Brain pericyte (primary cell): ENCODE results near the gene CSRP2.

Experiments used
- DNase-seq: peaks from one replicate; pipeline ENCODE4 v3.0.0-alpha.2; 2012; ENCODE audit warnings: low read depth, low spot score

CSRP2 gene

DNA sequence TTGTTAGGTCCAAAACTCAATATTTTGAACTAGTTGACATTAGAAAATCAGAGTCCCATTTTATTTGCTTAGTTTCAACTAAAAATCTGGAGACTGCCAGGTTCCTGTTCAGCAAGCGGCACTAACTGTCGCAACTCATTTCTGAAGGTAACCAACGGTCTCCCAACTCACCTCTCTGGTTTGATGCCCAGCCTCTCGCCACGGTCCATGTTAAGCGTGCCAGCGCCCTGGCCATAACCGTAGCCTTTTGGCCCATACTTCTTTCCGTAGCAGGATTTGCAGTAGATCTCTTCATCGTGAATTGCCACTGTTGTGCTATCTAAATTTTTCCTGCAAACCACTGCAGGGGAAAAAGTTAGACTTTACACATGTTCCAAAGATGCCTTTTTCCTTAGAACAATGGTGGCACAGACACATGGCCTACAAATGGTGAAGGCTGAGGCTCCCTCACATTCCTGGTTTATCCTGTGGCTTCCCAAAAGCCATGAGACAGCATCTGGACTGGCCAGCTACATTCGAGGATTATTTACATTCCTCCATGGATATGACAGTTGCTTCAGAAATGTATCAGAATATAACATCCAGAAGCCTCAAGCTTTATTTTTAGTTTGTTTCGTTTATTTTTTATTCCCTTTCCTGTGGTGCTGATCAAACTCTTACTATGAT lies 15.7 kb downstream of the CSRP2 start:
- DNase-seq, result no peak

DNA sequence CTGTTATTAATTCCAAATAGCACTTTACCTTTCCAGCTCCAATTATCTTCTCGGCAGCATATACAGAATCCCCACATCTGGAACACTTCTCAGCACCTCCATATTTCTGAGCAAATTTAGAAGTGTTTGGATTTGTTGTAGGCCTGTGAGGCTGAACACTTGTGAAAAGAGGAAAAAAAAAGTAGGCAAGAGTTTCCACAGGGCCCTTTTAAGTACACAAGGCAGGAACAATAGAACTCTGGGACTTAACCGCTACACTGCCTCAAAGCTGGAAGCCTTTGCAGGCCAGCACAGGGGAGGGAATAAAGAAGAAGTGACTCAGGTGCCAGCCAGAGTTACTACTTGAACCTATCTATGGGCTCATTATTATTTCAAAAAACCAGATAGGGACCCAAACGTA lies 18.6 kb downstream of the CSRP2 start:
- no peak for DNase-seq

DNA sequence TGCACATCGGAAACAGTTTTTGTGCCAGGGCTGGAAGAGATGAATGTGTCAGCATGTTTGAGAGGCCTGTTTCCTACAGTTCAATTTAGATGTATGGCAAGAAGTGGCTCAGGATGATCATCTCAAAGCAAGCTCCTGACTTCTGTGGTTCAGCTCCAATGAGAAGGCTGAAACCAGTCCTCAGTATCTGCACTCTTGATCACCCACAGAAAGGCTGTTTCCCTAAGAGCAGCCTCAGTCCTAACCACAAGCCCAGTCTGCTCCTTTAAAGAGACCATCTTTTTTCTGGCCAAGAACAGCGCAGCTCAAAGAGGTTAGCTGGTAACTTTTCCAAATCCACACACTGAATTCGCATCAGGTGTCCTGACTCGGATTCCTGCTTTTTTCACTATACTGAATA lies 19.2 kb downstream of the CSRP2 start:
- DNase-seq, result no peak

DNA sequence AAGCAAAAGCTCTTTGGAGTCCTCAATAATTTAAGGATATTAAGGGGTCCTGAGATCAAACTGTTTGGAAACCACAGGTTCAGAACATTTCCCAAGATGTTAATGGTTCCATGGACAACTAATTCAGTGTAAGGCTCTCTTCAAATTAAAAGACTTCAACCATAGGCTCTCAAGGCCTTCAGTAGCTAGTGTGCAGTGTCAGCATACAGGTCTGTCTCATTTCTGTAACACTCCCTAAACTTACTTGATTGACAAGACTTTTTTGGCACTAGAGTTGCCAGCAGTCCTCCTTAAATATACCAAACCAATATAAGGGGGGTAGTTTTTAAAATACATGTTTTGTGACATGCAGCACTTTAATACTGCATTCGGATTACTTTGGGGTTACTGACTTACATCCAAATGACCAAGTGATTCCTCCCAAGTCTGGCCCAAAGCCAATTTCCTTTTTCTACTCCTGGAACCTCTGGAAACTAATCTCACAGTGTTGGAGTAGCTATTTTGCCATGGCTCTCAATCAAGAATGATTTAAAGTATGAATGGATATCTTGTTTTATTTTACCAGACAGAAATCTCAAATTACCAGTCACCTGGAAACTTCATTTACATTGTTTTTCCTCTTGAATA lies 22.7 kb downstream of the CSRP2 start:
- no peak for DNase-seq

DNA sequence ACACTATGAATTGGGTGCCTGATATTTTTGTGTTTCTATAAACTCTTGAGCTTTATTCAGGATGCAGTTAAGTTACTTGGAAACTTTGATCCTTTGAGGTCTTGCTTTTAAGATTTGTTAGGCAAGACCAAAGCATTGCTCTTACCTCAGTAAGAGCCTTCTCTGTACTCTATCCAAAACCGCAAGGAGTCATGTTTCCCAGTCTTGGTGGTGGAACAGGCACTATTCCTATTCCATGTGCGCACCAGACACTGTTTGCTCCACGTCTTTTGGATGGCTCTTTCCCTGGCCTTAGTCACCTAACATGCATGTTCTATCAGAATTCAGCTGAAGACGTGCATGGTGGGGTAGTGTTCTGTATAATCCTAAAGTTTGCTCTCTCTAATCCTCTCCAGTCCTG lies 23.5 kb downstream of the CSRP2 start:
- DNase-seq, result no peak

DNA sequence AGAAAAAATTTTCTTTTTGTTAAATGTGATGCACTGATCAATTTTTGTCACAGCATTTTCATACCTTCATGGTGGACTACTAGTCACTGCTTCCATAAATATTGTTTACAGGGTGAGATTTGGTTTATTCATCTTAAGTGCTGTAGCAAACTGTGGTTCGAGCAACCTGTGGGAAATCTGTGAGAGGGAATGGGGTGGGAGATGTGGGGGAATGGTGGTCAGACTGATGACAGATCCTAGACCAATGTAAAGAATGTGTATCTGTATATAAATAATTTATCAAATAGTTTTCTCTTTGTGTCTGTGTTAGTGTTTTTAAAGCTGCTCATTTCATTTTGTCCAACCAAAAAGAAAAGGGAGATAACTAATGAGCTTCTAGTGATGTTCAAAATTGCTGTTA lies 26.7 kb downstream of the CSRP2 start:
- DNase-seq, result no peak

DNA sequence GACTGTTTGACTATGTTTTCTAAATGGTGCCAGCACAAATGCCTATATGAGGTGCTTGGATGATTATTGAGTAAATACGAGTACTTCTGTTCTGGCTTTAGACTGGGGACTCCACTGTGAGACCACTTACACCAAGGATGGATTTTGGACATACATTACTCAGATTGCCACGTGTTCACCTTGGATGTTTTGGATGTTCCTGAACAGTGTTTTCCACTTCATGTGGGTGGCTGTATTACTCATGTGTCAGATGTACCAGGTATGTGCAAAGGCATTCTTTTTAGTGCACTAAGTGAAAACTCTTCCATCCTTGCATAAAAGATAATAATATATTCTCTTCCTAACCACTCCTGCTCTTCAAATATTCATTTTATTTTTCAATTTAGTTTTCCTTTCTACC lies 30.7 kb downstream of the CSRP2 start:
- no peak for DNase-seq

DNA sequence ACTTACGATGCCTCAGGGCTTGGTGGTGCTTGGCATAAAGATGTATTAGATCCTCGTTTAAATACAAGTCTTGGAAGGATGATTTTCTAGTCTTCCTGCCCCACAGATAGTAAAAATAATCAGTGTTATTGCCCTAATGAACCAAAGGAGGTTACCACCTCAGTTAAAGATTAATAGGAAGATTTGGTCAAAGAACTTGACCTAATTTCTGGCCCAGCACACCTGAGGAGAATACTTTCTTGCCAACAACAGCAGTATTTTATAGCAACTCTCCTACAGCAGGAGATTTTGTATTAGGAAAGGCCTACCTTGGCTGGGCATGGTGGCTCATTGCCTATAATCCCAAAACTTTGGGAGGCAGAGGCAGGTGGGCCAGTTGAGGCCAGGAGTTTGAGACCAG lies 31.6 kb downstream of the CSRP2 start:
- no peak for DNase-seq

DNA sequence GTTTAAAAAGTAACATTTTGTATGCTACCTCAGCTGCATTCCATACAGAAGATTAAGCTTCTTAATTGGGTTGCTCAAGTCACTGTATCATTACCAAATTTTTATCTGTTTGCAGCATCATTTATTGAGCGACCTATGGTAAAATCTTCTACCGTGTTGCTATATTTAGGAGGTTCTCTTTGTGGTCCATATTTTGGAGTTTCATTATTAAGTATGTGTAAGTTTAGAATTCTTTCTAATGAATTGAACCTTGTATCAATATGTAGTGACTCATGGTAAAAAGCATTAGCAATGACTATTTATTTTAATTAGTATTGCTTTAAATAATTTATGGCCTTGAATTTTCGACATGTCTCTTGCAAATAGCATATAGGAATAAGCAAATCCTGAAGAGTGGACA lies 42.2 kb downstream of the CSRP2 start:
- DNase-seq, result no peak

DNA sequence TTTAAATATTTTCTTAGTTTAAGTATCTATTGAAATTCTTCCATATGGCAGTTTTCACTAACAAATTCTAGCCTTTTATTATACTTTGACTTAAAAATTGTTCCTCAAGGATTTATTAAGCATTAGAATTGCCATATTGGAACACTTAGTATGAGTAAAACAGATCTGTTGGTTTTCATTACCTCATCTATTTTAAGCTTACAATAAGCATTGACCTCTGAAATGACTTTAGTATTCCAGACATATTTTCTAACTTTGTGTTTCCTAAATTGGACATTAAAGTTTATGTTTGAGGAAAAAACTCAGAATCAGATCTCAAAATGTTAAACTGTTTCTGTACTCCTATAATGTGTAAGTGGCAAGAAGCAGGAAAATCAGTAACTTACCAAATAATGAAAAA lies 48.4 kb downstream of the CSRP2 start:
- no peak for DNase-seq

DNA sequence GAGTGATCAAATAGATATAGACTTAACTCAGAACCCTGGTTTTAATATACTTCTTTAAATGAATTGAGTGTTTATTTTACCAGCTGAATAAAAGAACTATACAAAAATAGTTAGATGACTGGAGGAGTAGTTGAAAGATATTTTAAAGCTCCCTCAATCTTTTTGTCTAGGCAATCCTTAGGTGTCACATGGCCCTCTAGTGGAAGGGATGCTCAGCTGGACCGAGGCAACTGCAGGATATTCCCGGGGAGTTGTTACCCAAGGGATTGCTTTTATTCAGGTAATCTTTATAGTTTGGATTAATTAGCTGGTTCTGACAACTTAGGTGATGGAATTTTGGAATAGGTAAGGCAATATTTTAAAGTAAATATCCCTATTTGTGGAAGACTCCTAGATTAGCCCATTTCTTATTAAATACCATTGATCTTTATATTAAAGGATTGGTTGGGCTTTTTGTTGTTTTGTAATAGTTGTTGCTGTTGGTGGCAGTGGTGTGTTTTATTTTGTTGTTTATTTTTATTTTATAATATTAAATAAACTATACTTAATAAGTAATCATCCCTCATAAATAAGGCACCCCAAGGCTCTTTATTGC lies 57.8 kb downstream of the CSRP2 start:
- DNase-seq, result no peak

DNA sequence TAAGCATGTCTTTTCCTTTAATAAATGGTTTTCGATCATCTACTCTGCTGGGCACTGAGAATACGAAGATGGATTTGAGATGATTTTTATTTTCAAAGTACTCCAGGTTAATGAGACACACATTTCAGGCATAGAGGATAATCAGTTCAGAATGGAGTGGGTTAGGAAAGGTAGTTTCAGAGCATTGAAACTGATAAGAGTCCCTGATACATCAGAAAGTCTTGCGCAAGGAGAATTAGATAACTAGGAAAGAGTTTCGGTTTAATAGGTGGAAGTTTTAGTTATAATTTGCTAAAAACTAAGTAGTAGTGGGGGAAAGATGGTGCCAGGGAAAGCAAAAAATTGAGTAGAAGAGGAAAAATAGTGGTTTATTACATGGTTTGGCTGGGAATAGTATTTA lies 64.8 kb downstream of the CSRP2 start:
- DNase-seq, result no peak

DNA sequence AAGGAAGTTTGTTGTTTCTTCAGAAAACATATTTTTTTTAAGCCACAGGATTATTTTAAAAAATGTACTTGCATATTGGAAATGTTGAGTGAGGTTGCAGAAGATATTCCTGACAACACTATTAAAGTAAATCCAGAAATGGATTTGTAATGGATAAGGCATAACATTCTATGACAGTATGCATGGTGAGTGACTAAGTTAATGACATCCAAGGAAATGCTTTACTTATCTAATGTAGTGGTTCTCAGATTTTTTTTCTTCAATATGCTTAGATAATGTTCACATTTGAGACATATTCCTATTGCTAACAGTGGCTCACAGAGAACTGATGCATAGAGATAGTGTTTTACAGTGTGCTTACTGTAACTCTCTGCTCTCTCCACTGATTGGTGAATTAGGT lies 65.6 kb downstream of the CSRP2 start:
- DNase-seq, result no peak

DNA sequence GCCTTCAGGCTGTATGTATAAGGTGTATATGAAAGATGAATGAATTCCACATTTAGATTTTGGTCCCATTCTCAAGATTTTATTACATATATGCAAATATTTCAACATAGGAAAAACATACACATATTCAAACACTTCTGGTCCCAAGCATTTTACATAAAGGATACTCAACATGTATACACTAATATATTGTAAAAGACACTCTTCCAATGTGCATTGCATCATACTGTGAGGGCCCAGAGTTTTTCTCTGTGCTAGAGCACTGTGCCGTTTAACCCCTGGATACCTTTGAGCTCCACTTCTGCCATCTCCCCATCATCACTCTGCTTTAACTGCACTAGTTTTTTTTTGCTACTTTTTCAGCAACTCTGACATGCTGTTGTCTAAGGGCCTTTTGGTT lies 66.8 kb downstream of the CSRP2 start:
- DNase-seq, result no peak

DNA sequence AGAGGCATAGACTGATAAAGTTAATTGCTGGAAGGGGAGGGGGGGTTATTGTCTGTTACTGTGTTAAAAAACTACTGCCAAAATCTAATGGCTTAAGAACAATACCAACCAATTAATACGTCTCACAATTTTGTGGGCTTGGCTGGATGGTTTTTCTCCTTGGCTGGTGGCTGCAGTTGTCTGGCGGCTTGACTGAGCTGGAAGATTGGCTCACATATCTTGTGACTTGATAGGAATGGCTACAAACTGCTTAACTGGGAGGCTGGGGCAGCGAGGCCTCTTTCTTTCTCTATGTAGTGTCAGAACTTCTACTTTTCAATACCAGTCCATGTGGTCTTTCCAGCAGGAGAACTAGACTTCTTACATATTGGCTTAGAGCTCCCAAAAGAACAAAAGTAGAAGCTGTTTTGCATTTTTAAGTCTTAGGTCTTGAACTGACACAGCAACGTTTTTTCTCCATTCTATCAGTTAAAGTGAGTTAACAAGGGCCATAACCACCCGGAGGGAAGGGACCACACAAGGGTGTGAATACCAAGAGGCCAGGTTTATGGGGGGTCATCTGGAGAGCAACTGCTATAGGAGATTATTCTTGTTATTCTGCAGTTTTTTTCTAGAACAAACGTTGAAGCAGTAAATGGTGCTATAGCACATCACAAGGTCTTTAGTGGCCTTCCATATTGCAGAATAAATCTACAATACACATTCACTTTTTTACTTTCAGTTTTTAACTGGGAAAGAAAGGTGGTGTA lies 68.0 kb downstream of the CSRP2 start:
- no peak for DNase-seq
